Measurements from ENCODE around the gene EPHA4. TPM values are rescaled to one million over a fixed set of nuclear protein-coding genes. Genes with fewer than 3 reads are reported as not detected.

EPHA4 gene
- polyA plus RNA-seq, 1 of the 3 experiments (the other 2 are of a cell fraction): 0.90 TPM

GRCh38 chr2:221392228-221392881 lies 179.7 kb downstream of the EPHA4 start:
- H3K27ac ChIP-seq (ENCODE audit: low read depth in 2 of 2, low read length in 1 of 2): no peak overlapping the region
- H2AFZ ChIP-seq (ENCODE audit: low read depth): no peak overlapping the region
- no peaks in the 10 kb centered on the region for H3K79me2 ChIP-seq (ENCODE audit: insufficient read depth)
- POLR2A ChIA-PET: no interaction called here
- no peaks in the 10 kb centered on the region for H3K9me3 ChIP-seq
- H3K4me3 ChIP-seq (ENCODE audit: low read depth in 2 of 2, low read length in 1 of 2): no peak overlapping the region
- WGBS (ENCODE audit: low lambda C conversion rate): 1% methylated on average over 5 of the region's 5 CpGs
- DNase-seq: no peak
- CTCF ChIA-PET: no interaction called here
- H3K4me1 ChIP-seq (ENCODE audit: control insufficient read depth in 1 of 2, insufficient read depth in 2 of 2, low read depth in 1 of 2, low read length in 1 of 2): no peaks in the 10 kb centered on the region
- H3K9me2 ChIP-seq: no peaks in the 10 kb centered on the region
- no peak overlapping the region for H3K9ac ChIP-seq
- no peak overlapping the region for H3K4me2 ChIP-seq
- no peaks in the 10 kb centered on the region for H3K27me3 ChIP-seq (ENCODE audit: insufficient read depth)
- H3F3A ChIP-seq (replicated peaks; ENCODE audit: insufficient read depth): no peaks in the 10 kb centered on the region
- TF ChIP-seq GATA2 (CRISPR knock-in tag; IDR thresholded peaks at IDR 0.05) (no peak), PBX3 (IDR thresholded peaks at IDR 0.05) (no peak), TEAD4 (IDR thresholded peaks at IDR 0.05; ENCODE audit: borderline replicate concordance, insufficient read depth) (no peak), USF1 (IDR thresholded peaks at IDR 0.05; ENCODE audit: borderline replicate concordance, low read depth) (no peak), RXRA (IDR thresholded peaks at IDR 0.05; ENCODE audit: borderline replicate concordance, low read depth) (no peak)
- H3K36me3 ChIP-seq (replicated peaks in 1 of 2; ENCODE audit: control insufficient read depth in 1 of 2, insufficient read depth in 2 of 2, low read length in 1 of 2): no peaks in the 10 kb centered on the region
- no peaks in the 10 kb centered on the region for H4K20me1 ChIP-seq (ENCODE audit: insufficient read depth)

GRCh38 chr2:221390878-221391277 lies 181.2 kb downstream of the EPHA4 start:
- Histone ChIP-seq H2AFZ (ENCODE audit: low read depth) (no peak overlapping the region), H3K27ac (ENCODE audit: low read depth in 2 of 2, low read length in 1 of 2) (no peak overlapping the region), H3K9me3 (no peaks in the 10 kb centered on the region), H3K4me1 (ENCODE audit: control insufficient read depth in 1 of 2, insufficient read depth in 2 of 2, low read depth in 1 of 2, low read length in 1 of 2) (no peaks in the 10 kb centered on the region), H3K79me2 (ENCODE audit: insufficient read depth) (no peaks in the 10 kb centered on the region), H3K4me3 (ENCODE audit: low read depth in 2 of 2, low read length in 1 of 2) (no peak overlapping the region), H3K27me3 (ENCODE audit: insufficient read depth) (no peaks in the 10 kb centered on the region), H3K36me3 (replicated peaks in 1 of 2; ENCODE audit: control insufficient read depth in 1 of 2, insufficient read depth in 2 of 2, low read length in 1 of 2) (no peaks in the 10 kb centered on the region), H3K9me2 (no peaks in the 10 kb centered on the region), H3K9ac (no peak overlapping the region), H3K4me2 (no peak overlapping the region), H4K20me1 (ENCODE audit: insufficient read depth) (no peaks in the 10 kb centered on the region), H3F3A (replicated peaks; ENCODE audit: insufficient read depth) (no peaks in the 10 kb centered on the region)
- ChIA-PET CTCF (no interaction called here), POLR2A (no interaction called here)
- TF ChIP-seq ZBTB33 (IDR thresholded peaks at IDR 0.05; ENCODE audit: borderline replicate concordance, low read depth): no peak
- TF ChIP-seq SIN3A (IDR thresholded peaks at IDR 0.05; ENCODE audit: borderline replicate concordance, low read depth, low read length): no peak
- no peak for TF ChIP-seq FOSL2 (IDR thresholded peaks at IDR 0.05; ENCODE audit: borderline replicate concordance, low read depth)
- no peak for TF ChIP-seq NFIC (IDR thresholded peaks at IDR 0.05; ENCODE audit: borderline replicate concordance)
- no peak for TF ChIP-seq GABPA (IDR thresholded peaks at IDR 0.05; ENCODE audit: low read depth)
- TF ChIP-seq FOXM1 (IDR thresholded peaks at IDR 0.05; ENCODE audit: low read depth): no peak
- no peak for TF ChIP-seq CHD2 (IDR thresholded peaks at IDR 0.05; ENCODE audit: low read length, partially characterized antibody)
- TF ChIP-seq FOXJ3 (CRISPR knock-in tag; IDR thresholded peaks at IDR 0.05): no peak
- no peak for TF ChIP-seq RCOR1 (IDR thresholded peaks at IDR 0.05; ENCODE audit: low read length)
- 2% methylated on average over 4 of the region's 4 CpGs for WGBS (ENCODE audit: low lambda C conversion rate)
- no peak for DNase-seq
